NCI-H2029 treated with DMSO at 0.1 percent for 48 hours (cell line): Measurements from ENCODE around the gene IP6K3.
A peak's percentile ranks its signal among the peaks of the same experiment; 100 is the strongest.

Experiments
- DNase-seq: peaks from one replicate; lab custom pipeline; 2025; lab: John Stamatoyannopoulos, UW

Gene IP6K3, protein sequence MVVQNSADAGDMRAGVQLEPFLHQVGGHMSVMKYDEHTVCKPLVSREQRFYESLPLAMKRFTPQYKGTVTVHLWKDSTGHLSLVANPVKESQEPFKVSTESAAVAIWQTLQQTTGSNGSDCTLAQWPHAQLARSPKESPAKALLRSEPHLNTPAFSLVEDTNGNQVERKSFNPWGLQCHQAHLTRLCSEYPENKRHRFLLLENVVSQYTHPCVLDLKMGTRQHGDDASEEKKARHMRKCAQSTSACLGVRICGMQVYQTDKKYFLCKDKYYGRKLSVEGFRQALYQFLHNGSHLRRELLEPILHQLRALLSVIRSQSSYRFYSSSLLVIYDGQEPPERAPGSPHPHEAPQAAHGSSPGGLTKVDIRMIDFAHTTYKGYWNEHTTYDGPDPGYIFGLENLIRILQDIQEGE

GRCh38 chr6:33746651-33747100, at the start of gene IP6K3:
Gene IP6K3 (minus strand): TSS chr6:33746905. CDS start chr6:33735476, 11,429 bp downstream.
- DNase-seq, result no peak

DNA sequence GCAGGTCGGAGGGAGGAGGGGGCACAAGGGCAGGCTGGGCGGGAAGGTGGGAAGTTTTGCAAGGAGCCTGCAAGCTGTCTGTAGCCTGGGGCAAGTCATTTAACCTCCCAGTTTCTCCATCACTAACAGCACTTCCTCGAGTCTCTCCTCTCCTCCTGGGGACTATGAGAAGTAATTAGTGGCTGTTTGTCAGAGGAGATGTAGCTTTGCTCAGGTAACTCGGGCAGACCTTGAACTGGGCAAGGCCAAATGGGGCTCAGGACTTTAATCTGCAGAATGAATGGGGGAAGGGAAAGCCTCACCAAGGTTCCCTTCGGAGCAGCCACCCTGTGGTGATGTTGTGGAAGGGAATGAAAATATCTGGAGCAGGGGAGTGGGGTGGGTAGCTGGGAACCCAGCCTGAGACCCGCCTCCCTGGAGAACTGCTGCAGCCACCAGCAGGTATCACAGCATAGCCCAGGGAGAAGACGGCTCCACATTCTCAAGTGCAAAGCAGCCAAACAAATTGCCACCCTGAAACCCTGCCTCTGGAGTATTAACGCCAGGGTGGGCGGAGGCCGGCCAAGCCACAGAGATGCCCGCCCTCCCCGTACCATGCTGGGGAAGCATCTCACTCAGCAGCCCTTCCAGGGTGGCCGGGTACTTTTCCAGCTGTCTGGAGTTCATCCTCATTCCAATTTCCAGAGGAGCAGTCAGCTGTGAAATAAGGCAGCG, 48.4 kb upstream of the IP6K3 start:
- DNase-seq, result no peak

GRCh38 chr6:33792981-33793380, 46.3 kb upstream of the IP6K3 start:
- no peak for DNase-seq

GRCh38 chr6:33791620-33792019, 44.9 kb upstream of the IP6K3 start:
- DNase-seq, result no peak

DNA sequence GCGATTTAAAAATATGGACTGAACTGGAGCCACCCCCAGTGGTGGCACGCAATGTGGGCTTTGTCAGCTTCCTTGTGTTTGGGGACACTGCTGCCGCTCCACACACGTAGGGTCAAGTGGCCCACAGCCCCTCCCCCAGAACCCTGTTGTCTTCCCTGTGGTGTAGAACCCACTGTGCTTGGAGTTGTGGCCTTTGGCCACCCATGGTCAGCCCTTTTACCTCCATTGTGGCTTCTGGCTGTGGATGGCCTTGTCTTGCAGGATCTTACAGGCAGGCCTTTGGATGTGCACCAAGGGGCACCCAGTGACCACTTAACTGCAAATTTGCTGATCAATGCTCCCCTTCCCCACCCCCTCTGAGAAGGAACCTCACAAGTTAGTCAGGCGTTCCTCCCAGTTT, 44.2 kb upstream of the IP6K3 start:
- DNase-seq, result no peak

DNA sequence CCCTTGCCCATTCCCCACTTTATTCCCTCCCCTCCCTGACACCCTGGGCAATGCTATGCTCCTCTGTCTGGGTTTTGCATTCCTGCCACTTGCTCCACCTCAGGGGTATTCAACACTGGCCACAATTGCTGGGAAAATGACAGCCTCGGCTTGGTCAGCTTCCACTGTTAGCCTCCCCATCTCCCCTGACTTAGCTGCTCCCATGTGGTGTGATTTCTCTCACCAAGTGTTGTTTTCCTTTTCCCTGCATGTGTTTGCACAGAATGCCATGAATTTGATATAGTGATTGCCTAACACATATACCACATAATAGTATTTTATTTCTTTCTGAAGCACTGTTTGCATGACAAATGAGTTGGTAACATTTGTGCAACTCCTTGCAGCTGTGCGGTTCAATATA, 43.7 kb upstream of the IP6K3 start:
- no peak for DNase-seq

- DNase-seq, result no peak
These were observed 42.8 kb upstream of the IP6K3 start for GRCh38 chr6:33789550-33789895.

DNA sequence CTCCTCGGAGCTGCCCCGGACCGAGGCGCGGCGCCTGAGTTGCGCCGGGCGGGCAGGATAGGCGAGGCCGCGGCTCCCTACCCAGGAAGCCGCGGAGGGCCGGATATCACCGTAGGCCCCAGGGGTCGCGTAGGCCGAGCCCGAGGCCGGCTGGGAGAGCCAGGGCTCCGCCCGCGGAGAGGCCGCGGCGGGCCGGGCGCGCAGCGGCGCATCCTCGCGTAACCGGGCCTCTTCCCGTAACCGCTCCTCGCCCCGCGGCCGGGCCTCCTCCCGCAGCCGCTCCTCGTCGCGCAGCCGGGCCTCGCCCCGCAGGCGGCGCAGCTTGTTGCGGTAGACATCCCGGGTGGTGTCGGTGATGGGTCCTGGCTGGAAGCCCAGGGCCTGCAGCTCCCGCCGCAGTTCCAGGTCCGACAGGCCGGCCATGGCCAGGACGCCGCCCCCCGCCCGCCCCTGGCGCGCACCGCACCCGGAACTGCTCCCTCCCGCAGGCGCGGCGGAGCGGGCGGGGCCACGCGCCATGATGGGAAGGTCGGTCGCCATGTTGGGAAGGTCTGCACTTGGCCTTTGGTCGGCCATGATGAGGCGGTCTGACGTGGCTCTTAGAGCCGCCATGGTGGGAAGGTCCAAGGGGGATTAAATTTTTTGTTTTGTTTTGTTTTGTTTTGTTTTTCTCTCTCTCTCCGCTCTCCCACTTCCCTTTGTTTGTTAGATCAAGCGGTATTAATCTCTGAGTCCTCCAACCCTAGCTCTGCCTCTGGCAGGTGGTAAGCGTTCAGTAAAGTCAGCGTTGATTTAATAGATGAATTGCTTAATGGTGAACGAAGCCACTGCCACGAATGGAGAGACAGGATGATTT, 42.2 kb upstream of the IP6K3 start, which contains the start of gene LEMD2:
Gene LEMD2, minus strand, starts transcription at position 437 of the 856 bp plus-strand sequence. Its CDS starts 14 bp downstream, at position 423.
- peak; percentile 70 for DNase-seq

DNA sequence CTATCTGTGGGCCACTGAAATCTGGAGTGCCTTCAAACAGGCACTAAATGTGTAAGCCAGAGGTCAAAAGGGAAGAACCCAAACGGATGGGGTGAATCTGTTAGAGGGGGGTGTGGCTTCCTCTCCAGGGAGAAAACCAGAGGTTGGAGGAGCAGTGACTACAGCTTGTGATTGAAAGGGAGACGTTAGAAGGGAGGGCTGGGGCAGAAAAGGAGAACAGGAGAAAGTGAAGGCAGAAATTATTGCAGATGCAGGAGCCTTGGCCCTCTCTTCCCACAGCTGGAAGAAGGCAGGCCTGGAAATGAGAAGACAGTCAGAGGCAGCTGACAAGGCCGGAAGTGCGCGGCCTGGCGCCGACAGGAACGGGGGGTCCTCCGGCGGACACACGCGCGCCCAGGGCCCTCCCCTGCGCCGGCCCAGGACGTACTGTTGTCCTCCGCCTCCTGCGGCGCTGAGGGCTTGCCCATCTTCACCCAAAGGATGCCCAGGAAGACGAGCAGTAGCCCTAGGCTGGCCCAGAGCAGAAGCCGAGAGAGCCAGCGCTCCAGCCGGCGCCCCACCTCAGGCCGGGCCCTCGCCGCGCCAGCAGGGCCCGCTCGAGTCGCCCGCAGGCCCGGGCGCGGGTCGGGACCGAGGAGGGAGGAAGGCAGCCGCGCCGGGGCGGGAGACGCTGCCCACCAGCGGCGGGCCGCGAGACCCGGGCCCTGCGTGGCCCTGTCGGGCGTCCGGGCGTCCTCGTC, 41.4 kb upstream of the IP6K3 start:
- no peak for DNase-seq

DNA sequence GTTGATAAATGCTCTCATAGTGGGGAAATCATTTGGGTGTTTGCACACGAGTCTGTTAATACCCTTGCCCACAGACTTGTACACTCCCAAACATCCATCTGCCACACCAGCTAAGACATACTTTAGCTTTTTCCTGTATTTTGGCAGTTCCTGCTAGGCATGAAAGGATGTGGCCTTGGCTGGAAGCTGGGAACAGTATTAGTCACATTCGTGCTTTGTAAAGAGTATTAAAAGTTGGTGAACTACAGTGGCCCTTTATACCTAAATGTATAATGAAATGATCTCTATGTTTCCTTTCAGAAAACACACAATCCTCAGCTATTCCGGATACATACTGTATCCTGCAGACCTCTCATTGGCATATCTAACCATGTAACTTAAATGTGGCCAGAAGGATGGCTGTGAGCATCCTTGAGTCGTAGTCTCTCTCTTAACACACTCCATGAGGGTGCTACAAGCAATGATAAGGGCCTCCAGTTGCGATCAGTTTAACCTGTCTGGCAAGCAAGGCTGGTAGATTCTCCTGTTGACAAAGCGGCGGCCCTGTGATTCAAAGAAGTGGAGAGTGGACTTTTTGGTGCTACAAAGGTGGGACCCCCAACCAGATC, 40.7 kb upstream of the IP6K3 start:
- no peak for DNase-seq

DNA sequence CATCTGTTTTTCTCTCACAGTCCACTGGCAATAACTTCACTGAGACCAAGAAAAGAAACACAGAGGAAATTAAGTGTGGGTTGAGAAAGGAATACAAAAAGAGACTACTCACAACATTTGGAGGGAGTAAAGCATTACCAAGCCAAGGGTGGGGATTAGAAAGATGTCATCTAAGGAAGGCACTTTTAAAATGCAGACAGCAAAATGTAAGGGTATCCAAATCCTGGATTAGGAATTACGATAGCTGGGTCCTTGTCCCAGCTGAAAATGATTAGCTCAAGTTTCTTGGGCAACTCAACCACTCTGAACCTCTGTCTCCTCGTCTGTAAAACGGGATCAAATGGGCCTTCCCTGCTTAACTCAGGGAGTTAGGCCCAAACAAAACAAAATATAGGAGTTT, 40.0 kb upstream of the IP6K3 start:
- DNase-seq, result no peak

GRCh38 chr6:33785778-33786177, 39.1 kb upstream of the IP6K3 start:
- DNase-seq, result no peak

DNA sequence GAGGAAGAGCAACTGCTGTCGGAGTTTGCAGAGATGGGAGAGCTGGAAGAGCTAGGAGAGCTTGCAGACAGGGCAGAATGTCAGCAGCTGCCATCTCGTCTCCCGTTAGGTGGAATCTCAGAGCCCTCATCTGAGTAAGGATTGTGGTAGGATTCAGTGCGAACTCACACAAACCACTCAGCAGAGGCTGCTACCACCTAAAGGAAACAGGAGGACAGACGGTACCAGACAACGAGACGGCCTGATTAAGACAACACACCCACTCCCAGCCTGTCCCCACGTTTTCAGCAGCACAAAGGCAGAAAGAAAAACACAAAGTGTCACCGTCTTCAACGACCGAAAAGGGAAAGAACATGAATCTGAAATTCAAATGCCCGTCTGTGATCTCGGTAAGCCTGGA, 38.1 kb upstream of the IP6K3 start:
- DNase-seq, result no peak

DNA sequence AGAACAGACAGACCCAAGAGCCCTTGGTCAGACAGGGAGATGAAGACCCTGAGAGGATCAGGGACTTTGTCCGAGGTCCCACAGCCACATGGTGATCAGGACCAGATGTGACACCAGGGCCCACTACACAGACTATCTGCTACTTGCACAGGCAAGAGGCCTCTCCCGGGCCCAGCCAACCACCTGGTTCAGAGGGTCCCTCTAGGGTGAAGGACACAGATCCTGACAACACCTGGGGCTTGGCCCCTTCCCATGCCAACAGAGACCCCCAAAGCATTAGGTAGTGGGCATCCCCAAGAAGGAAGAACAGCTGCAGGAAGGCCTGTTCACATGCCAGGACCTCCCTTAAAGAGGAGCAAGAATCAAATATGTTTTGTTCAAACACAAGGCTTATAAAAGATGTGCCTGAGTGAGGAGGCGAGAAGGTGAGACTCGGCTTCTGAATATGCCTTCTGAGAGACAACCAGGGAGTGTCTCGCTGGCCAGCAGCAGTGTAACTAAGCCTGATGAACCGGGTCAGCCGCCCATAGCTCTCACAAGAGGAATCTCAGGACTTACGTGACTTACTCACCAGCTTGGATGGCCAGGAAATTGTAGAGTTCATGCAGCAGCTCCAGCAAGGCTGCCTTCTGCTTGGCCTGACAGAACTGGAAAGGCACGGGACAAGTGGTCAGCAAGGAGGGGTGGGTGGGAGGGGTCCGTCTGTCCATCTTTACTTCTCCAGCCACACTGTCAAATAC, 37.2 kb upstream of the IP6K3 start:
- no peak for DNase-seq

DNA sequence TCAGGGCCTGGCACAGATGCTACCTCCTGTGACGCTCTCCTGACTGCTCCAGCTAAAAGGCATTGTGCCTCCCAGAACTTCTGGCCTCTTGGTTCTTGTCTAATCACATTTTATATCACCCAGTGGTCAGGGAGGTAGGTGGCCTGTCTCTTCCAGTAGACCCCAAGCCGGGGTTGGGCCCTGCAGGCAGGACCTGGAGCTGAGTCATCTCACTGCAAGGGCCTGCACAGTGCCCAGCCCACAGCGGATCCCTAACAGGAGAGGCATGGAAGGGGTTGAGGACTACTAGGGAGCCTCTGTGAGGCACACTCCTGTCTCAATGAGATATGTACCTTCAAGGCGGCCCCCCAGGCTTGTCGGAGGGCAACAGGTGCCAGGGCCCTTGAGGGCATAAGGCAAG, 35.9 kb upstream of the IP6K3 start:
- no peak for DNase-seq

- DNase-seq, result no peak
These were observed 34.6 kb upstream of the IP6K3 start for GRCh38 chr6:33781131-33781975.

DNA sequence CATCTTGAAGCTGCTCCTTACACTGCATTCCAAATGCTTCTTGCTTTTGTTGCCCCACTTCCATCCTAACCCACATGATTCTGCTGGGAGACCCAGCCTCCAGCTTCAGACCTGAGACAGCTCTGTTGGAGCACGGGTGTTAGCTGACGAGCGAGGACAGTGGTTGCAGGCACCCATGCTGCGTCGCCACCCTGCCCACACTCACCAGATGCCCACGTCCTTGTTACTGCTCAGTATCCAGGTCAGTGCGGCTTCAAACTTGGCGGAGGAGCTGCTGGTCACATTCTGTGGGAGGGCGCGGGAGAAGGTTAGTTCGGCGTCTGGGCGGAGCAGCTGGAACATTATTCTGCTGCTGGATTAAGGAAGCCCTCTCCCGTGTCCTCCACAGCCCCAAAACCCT, 33.2 kb upstream of the IP6K3 start:
- DNase-seq, result no peak

DNA sequence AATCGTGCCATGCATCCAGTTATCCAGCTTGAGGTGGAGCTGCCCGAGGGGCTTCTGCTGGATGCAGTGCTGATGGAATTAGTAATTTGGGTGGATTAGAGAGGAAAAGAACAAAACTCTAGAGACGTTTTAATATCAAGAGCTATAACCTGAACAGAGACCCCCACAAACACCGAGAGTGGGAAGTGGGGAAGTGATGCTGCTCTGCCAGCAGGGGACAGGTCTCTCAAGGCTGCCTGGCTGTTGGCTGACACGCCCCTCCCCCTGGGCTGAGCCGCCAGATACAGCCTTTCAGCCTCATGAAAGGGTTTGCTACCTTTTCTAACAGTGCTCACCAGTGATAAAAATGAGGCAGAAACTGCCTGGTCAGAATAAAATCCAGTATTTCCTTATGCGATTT, 32.6 kb upstream of the IP6K3 start:
- no peak for DNase-seq

DNA sequence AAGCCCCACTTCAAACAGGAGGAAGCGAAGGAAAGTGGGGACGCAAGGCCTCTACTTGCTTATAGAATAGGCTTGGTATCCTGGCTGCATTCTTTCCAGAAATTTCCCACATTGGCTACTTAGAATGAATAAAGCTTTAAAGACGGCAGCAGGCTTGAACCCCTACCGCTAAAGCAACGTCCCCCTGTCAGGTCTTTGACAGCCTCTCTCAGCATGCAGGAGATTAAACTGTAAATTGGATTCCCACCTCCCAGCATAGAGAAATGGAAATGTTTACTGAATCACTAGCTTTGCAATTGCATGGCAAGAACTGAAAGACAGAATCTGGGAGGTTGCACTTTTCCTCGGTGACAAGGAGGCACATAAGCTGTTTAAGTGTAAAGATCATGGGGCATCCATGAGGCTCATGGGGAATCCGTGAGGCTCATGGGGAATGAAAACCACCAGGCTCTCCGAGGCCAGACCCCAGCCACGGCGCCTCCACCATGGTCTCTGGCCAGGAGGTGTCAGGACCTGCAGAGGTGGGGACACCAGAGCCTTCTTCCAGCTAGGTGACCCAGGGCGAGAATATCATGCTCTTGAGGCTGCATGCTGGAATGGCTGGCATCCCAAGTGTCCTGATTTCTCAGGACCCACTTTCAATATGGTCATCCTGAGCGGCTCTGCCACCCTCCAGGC, 31.9 kb upstream of the IP6K3 start:
- no peak for DNase-seq
